NCI-H345 (cell line): ENCODE results near the gene KIFC3.
"Not testable (repeated sequence)": the region's sequence is repeated elsewhere in the genome, so short reads cannot be mapped to it uniquely, and the experiment has no call there.

Experiments used
- DNase-seq: peaks from one replicate; lab custom pipeline; 2025; lab: John Stamatoyannopoulos, UW

KIFC3 gene

DNA sequence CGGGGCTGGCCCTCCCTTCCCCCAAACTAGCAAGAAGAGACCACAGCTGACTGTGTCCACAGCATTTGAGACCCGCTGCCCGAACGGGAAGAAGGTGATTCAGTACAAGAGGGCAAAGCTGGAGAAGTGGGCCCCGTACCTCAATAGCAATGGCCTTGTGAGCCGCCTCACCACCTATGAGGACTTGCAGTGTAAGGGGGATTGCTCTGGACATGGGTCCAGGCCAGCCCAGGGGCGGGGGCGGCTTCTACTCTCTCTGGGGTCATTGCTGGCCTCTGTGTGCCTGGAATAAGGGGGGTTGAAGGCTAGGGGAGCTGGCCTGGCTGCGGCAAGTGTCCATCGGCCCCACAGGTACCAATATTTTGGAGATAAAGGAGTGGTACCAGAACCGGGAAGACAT lies 79.6 kb downstream of the KIFC3 start:
- DNase-seq: no peak

- no peak for DNase-seq
These were observed 80.1 kb downstream of the KIFC3 start for GRCh38 chr16:57722210-57722499.

DNA sequence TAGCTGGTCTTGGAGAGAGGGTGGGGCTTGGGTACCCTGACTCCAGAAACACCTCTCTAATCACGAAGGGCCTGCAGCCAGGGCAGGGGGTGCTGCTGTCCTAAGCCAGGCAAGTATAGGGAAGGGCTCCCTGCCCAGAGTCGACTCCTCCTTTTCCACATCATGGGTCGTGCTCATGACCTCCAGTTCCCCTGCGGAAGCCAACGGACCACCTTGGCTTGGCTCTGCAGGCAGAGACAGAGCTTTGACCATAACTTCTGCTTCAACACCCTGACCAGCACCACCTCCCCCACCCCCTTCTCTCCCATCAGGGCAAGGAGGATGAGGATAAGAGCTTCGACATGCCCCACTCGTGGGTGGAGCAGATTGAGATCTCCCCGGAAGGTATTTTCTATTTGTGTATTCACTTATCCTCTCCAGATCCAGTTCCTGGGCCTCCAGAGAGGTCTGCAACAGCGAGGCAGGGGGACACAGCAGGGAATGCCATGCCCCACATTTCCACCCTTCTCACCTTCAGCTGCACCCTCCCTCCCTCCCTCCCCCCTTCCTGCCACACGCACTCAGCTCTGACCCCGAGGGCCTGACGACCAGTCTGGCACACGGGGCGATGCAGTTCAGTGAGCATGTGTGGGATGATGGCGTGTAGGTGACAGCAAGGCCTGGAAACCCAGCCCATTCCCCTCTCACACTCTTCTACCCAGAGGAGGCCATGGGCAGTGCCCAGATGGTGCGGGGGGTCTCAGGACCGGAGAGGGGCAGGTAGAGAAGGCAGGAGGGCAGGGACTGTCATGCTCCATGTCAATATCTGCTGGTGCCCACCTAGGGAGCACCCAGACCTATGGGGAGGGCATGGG lies 80.7 kb downstream of the KIFC3 start:
- no peak for DNase-seq

DNA sequence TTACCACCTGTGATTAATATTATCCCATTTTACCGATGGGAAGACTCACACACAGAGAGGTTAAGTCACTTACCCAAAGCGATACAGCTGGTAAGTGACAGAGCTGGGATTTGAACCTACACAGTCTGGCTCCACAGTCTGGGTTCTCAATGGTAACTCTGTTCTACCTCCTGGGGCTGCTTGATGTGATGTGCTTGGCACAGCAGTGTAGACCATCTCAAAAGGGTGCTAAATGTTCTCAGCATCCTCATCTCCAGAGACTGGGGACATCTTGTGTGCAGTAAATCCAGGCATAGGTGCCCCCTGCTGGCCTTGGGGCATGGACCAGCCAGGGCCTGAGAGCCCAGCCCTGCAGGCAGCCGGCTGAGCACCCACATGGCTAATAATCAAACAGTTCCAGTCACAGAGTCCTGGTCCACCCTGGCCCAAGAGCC lies 82.1 kb downstream of the KIFC3 start:
- DNase-seq: peak; percentile 4

DNA sequence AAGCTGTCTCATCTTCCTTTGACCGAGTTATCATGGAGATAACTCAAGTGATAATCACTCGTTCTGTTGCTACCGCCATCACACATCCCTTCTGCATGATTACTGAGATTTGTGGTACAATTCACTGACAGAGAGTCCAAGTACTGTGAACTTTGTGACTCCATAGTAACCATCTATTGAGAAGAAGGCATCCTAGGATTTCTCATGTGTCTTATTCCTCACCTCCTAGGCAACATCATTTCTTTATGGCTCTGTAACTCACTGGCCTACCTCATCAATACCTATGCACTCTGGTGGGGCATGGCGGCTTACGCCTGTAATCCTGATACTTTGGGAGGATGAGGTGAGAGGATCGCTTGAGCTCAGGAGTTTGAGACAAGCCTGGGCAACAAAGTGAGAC lies 88.2 kb downstream of the KIFC3 start:
- no peak for DNase-seq

DNA sequence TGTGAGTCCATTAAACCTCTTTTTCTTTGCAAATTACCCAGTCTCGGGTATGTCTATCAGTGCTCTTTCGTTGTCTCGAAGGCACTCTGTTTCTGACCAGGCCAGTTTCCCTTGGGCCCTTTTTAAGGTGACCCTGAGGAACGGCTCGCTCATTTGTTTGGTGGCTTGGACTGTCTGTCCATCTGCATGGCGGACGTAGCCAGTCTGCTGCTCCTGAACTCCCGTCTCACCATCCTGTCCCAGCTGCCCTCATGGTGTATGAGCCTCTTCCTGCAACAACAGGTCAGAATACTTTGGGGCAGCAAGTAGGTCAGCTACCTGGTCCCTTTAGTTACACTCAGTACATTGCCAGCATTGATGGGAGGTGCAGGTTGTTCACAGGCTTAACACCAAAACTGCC lies 88.7 kb downstream of the KIFC3 start:
- DNase-seq: no peak

DNA sequence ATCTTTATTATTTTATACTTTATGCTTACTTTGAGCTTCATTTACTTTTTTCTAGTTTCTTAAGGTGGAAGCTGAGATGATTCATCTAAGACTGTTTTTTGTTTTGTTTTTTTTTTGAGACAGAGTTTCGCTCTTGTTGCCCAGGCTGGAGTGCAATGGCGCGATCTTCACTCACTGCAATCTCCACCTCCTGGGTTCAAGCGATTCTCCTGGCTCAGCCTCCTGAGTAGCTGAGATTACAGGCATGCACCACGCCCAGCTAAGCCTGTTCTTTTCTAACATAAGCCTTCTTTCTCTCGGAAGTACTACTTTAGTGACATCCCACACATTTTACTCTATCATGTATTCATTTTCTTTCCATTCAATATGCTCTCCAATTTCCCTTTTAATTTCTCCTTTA lies 89.7 kb downstream of the KIFC3 start:
- not testable (repeated sequence) for DNase-seq

GRCh38 chr16:57711993-57712392 lies 90.3 kb downstream of the KIFC3 start:
- no peak for DNase-seq

DNA sequence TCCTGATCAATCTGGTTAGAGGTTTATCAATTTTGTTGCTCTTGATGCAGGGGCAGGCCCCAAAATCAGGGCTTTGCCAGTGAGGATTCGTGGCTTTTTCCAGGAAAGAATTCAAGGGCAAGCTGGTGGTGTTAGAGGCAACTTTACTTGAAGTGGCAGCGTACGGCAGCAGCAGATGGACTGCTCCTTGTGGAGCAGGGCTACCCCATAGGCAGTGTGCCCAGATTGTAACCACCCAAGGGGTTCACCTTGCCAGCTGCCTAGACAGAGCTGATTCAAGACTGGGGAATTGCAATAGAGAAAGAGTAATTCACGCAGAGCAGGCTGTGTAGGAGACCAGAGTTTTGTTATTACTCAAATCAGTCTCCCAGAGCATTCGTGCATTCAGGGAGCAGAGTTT lies 90.9 kb downstream of the KIFC3 start:
- DNase-seq: no peak

- DNase-seq: no peak
These were observed 92.6 kb downstream of the KIFC3 start for GRCh38 chr16:57709663-57710062.
